Activated CD4-positive, alpha-beta T cell treated with anti-CD3 and anti-CD28 coated beads, Interleukin-2, Interleukin-6, amounts not matched to agents 100 ng/mL and 50 ng/mL, durations not matched to agents 16 hours and 8 hours (primary cell): Measurements from ENCODE around the gene AGAP6.
"Not testable (repeated sequence)": the region's sequence is repeated elsewhere in the genome, so short reads cannot be mapped to it uniquely, and the experiment has no call there.

Source experiments
- DNase-seq: peaks from one replicate; pipeline ENCODE4 v3.0.0-alpha.2; 2020

AGAP6 gene

GRCh38 chr10:50025627-50026026, 37.4 kb downstream of the AGAP6 start:
- DNase-seq: no peak

- no peak for DNase-seq
Observed at GRCh38 chr10:50027195-50027594, 39.0 kb downstream of the AGAP6 start.

- DNase-seq: no peak
Observed at GRCh38 chr10:50033481-50033880, 45.3 kb downstream of the AGAP6 start.

- not testable (repeated sequence) for DNase-seq
Observed at GRCh38 chr10:50035337-50035736, 47.1 kb downstream of the AGAP6 start.

- DNase-seq: no peak
Observed at GRCh38 chr10:50044941-50045664, 56.9 kb downstream of the AGAP6 start.

- DNase-seq: not testable (repeated sequence)
Observed at GRCh38 chr10:50046457-50046856, 58.3 kb downstream of the AGAP6 start.

GRCh38 chr10:50047594-50047993, 59.4 kb downstream of the AGAP6 start:
- DNase-seq: not testable (repeated sequence)

GRCh38 chr10:50051995-50052660, 63.9 kb downstream of the AGAP6 start:
- not testable (repeated sequence) for DNase-seq

GRCh38 chr10:50052778-50053376, 64.7 kb downstream of the AGAP6 start:
- DNase-seq: not testable (repeated sequence)

GRCh38 chr10:50055494-50056292, 67.5 kb downstream of the AGAP6 start:
- DNase-seq: not testable (repeated sequence)

GRCh38 chr10:50056654-50057053, 68.4 kb downstream of the AGAP6 start:
- DNase-seq: not testable (repeated sequence)

- DNase-seq: not testable (repeated sequence)
Observed at GRCh38 chr10:50058727-50059126, 70.5 kb downstream of the AGAP6 start.

GRCh38 chr10:50059946-50060345, 71.7 kb downstream of the AGAP6 start:
- DNase-seq: not testable (repeated sequence)
